Smooth muscle cell (in vitro differentiated cells): ENCODE results near the gene DNAJB2. TPM values are rescaled to one million over a fixed set of nuclear protein-coding genes. Genes with fewer than 3 reads are reported as not detected.

Experiments
- DNase-seq: peaks from one replicate; lab custom pipeline; 2025; ENCODE audit not compliant: unreplicated experiment; lab: John Stamatoyannopoulos, UW
- H2AFZ ChIP-seq: fragments of 200-600 bp; sonication (generic); 2 replicates; pipeline ENCODE4 v1.6.0; 2016; ENCODE audit warnings: antibody characterized with exemption, low read depth, mild to moderate bottlenecking
- H3F3A ChIP-seq: fragments of 200-600 bp; sonication (generic); 2 replicates; pipeline ENCODE4 v1.6.0; 2017; ENCODE audit warnings: antibody characterized with exemption, low read depth
- H3K27ac ChIP-seq: fragments of 200-600 bp; sonication (generic); 2 replicates; pipeline ENCODE4 v1.5.1; 2016; ENCODE audit warnings: low read depth, mild to moderate bottlenecking
- H3K27me3 ChIP-seq: fragments of 200-600 bp; sonication (generic); 2 replicates; pipeline ENCODE4 v1.6.1; 2016; ENCODE audit warnings: low read depth, mild to moderate bottlenecking
- H3K36me3 ChIP-seq: fragments of 200-600 bp; sonication (generic); 2 replicates; pipeline ENCODE4 v1.5.1; 2016; ENCODE audit warnings: low read depth
- H3K4me1 ChIP-seq: fragments of 200-600 bp; sonication (generic); 2 replicates; pipeline ENCODE4 v1.5.1; 2016; ENCODE audit warnings: low read depth
- H3K4me2 ChIP-seq: fragments of 200-600 bp; sonication (generic); 2 replicates; pipeline ENCODE4 v1.6.0; 2016; ENCODE audit warnings: mild to moderate bottlenecking
- H3K4me3 ChIP-seq: fragments of 200-600 bp; sonication (generic); 2 replicates; pipeline ENCODE4 v1.5.1; 2016; ENCODE audit warnings: mild to moderate bottlenecking
- H3K79me2 ChIP-seq: fragments of 200-600 bp; sonication (generic); 2 replicates; pipeline ENCODE4 v1.6.0; 2016; ENCODE audit warnings: low read depth, mild to moderate bottlenecking
- H3K9ac ChIP-seq: fragments of 200-600 bp; sonication (generic); 2 replicates; pipeline ENCODE4 v1.6.0; 2016; ENCODE audit warnings: low read depth
- H3K9me3 ChIP-seq: fragments of 200-600 bp; sonication (generic); replicated peaks from 2 replicates; pipeline ENCODE4 v1.5.1; 2016; ENCODE audit warnings: low read depth
- H4K20me1 ChIP-seq: fragments of 200-600 bp; sonication (generic); 2 replicates; pipeline ENCODE4 v1.6.0; 2016; ENCODE audit warnings: low read depth
- CTCF ChIP-seq: fragments of 200-600 bp; sonication (generic); IDR thresholded peaks from 2 replicates; pipeline ENCODE4 v1.5.1; 2017; ENCODE audit warnings: borderline replicate concordance, mild to moderate bottlenecking, antibody characterized with exemption; ENCODE audit not compliant: insufficient read depth, poor library complexity, severe bottlenecking
- WGBS: methylation state at CpG from one replicate; pipeline ENCODE4 v1.1.7; 2016; ENCODE audit warnings: low lambda C conversion rate; 5-methylcytosine and 5-hydroxymethylcytosine counted together
- polyA plus RNA-seq: library from polyadenylated mRNA; unstranded; fragments of >200 nt; fragmentation: Nextera tagmentation; extraction: Ambion mirVana; gene quantifications from 2 replicates; pipeline ENCODE4 v1.2.1, GENCODE V29; 2016
- total RNA-seq: library from RNA; depleted of rRNA; stranded (reverse); fragments of >200 nt; gene quantifications from 2 replicates; pipeline ENCODE4 v1.2.3, GENCODE V29; 2014

The DNAJB2 gene
- total and polyA plus RNA-seq, 2 experiments from 2014 or later = 14.3 to 52.4 TPM

GRCh38 chr2:219273937-219274336, 5.2 kb upstream of the DNAJB2 start:
- Histone ChIP-seq H3K27ac (peak overlapping the region; percentile 98), H3K27me3 (no peaks in the 10 kb centered on the region), H3K4me3 (no peak overlapping the region), H3K4me1 (peaks cover 14% of the 10 kb centered on the region), H3K4me2 (peak overlapping the region; percentile 63), H3K9me3 (no peaks in the 10 kb centered on the region), H3F3A (peaks cover 12% of the 10 kb centered on the region), H2AFZ (no peak overlapping the region), H3K79me2 (no peaks in the 10 kb centered on the region), H4K20me1 (no peaks in the 10 kb centered on the region), H3K9ac (peak overlapping the region; percentile 93), H3K36me3 (no peaks in the 10 kb centered on the region)
- WGBS = 68% methylated on average over 3 of the region's 3 CpGs
- no peak for DNase-seq
- no peak for TF ChIP-seq CTCF

GRCh38 chr2:219274361-219274921, 4.7 kb upstream of the DNAJB2 start:
- Histone ChIP-seq H3K4me3 (no peak overlapping the region), H3K9ac (peak overlapping the region; percentile 93), H3K4me2 (peak overlapping the region; percentile 63), H3K27ac (peak overlapping the region; percentile 98), H3K36me3 (no peaks in the 10 kb centered on the region), H3K9me3 (no peaks in the 10 kb centered on the region), H3F3A (peaks cover 12% of the 10 kb centered on the region), H4K20me1 (no peaks in the 10 kb centered on the region), H2AFZ (no peak overlapping the region), H3K27me3 (no peaks in the 10 kb centered on the region), H3K79me2 (no peaks in the 10 kb centered on the region), H3K4me1 (peaks cover 14% of the 10 kb centered on the region)
- no peak for TF ChIP-seq CTCF
- no peak for DNase-seq
- 0% methylated on average over 3 of the region's 6 CpGs for whole genome bisulfite sequencing

DNA sequence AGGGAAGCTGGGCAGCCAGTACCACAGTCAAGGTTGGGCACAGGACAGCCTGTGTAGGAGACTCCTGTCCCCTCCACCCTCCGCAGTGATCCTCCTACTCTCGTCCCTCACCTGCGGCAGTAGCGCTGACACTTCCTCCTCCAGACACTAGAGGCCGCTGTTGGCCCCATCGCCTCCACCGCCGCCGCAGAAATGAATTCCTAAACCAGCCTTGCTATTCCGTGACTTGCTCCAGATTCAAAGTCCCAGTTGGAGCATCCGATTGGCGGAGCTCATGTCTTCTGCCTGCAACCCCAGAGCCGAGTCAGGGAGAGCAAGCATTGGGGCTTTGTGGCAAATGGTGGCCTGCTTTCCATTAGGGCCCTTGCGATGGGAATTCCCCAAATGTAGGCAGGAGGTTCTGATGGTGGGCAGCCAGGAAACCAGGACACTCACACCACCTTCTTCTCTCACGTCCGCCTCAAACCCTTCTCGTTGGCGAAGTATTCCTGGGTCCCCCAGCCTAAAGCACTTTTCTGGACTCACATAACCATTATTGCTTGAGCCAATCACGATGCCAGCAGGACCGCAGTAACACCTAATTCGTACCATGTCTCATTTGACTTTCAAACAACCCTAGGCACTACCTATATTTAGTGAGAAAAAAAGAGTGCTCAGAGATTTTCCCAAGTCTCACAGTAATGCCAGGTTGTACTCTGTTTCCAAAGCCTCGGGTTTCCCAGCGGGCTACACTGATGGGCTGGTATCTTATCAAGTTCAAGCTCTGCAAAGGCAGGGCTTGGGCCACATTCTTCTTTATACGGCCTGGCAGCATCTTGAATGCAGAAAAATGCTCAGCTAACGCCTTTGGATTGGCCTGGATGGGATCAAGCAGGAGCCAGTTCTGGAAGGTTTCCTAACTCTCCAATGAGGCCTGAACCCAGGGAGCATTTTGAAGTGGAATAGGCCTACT, 1.2 kb upstream of the DNAJB2 start:
- peak overlapping the region; percentile 78 for H3K4me2 ChIP-seq
- H3K27me3 ChIP-seq = no peaks in the 10 kb centered on the region
- peaks cover 18% of the 10 kb centered on the region for H3K4me1 ChIP-seq
- WGBS = 28% methylated on average over 25 of the region's 25 CpGs
- no peaks in the 10 kb centered on the region for H3K36me3 ChIP-seq
- H3K9ac ChIP-seq = peak overlapping the region; percentile 79
- peak overlapping the region; percentile 71 for H2AFZ ChIP-seq
- no peaks in the 10 kb centered on the region for H3K79me2 ChIP-seq
- no peaks in the 10 kb centered on the region for H3K9me3 ChIP-seq
- H3F3A ChIP-seq = peaks cover 15% of the 10 kb centered on the region
- DNase-seq = peak; percentile 56
- peak; percentile 97 for TF ChIP-seq CTCF
- no peaks in the 10 kb centered on the region for H4K20me1 ChIP-seq
- no peak overlapping the region for H3K4me3 ChIP-seq
- H3K27ac ChIP-seq = peak overlapping the region; percentile 99
